LNCaP clone FGC (cell line): ENCODE measurements around the gene LRRC4C.
A peak's percentile ranks its signal among the peaks of the same experiment; 100 is the strongest.

Experiments used
- DNase-seq: peaks from one replicate; pipeline ENCODE4 v3.0.0-alpha.2; 2011; ENCODE audit warnings: low read depth
- H3K4me3 ChIP-seq: 2 replicates; pipeline ENCODE4 v1.5.1; 2011; ENCODE audit warnings: mild to moderate bottlenecking, low read depth, low read length, control low read depth
- TF ChIP-seq, protein P1 (sequence below): IDR thresholded peaks from 2 replicates; pipeline ENCODE4 v1.5.1; 2012; ENCODE audit warnings: mild to moderate bottlenecking; ENCODE audit not compliant: control insufficient read depth, insufficient read depth; ENCODE audit errors: extremely low read depth

The LRRC4C gene

DNA sequence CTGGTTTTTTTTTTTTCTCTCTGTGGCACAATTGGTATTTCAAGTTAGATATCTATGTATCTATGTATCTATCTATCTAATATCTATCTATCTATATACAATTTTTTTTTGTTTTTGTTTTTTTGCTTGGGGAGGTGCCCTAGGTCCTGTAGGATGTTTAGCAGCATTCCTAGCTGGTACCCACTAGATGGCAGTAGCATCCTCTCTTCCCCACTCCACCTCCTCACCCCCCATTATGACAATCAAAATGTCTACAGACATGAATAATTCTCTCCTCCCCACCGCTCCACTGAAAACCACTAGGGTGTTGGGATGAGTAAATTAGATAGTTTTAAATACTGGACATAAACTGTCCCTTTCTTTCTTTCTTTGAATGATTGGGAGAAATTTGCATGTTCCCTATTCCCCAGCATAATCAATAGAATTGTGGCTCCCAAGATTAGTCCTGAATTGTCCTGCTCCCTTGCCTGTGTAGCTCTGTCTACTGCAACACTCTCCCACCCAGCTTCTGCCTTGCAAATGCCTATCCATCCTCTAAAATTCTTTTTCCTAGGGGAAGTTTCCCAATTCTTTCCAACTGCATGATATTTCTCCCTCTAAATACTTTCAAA lies 1152.4 kb downstream of the LRRC4C start:
- TF ChIP-seq, protein P1, sequence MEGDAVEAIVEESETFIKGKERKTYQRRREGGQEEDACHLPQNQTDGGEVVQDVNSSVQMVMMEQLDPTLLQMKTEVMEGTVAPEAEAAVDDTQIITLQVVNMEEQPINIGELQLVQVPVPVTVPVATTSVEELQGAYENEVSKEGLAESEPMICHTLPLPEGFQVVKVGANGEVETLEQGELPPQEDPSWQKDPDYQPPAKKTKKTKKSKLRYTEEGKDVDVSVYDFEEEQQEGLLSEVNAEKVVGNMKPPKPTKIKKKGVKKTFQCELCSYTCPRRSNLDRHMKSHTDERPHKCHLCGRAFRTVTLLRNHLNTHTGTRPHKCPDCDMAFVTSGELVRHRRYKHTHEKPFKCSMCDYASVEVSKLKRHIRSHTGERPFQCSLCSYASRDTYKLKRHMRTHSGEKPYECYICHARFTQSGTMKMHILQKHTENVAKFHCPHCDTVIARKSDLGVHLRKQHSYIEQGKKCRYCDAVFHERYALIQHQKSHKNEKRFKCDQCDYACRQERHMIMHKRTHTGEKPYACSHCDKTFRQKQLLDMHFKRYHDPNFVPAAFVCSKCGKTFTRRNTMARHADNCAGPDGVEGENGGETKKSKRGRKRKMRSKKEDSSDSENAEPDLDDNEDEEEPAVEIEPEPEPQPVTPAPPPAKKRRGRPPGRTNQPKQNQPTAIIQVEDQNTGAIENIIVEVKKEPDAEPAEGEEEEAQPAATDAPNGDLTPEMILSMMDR: peak; percentile 68
- DNase-seq: no peak
- no peak overlapping the region for H3K4me3 ChIP-seq

GRCh38 chr11:40302669-40303068 lies 1156.8 kb downstream of the LRRC4C start:
- no peak overlapping the region for H3K4me3 ChIP-seq
- DNase-seq: no peak
- TF ChIP-seq, protein P1: no peak

DNA sequence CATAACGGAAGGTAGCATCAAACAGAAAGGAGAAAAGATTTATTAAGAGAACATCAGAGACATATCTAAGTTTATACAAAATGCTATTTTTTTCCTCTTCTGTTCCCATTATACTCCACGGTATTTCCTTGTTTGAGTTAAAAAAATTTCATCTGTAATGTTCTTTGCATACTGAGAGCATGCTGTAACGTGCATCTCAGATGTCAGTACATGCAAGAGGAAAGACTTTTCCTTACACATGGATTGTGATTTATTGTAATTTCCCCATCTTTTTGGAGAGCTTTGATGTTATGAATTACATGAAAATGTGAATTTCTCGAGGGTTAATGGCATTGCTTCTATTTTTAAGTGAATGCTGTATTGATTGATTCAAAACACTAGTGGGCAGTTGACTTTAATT lies 1164.0 kb downstream of the LRRC4C start:
- no peak overlapping the region for H3K4me3 ChIP-seq
- no peak for DNase-seq
- TF ChIP-seq, protein P1: no peak

DNA sequence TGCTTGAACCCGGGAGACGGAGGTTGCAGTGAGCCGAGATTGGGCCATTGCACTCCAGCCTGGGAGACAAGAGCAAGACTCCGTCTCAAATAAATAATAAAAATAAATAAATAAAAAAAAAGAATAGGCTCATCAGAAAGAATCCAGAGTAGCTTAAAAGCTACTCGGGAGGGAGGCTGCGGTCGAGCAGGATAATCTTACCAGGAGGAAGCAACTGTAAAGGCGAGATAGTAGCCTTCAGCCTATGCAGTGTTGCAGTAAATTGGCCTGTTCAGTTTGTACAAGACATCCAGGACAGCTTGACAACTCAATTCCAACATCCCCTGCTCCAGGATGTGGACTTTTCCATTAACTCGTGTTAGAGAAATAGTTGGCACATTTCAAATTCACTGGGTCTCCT lies 1164.7 kb downstream of the LRRC4C start:
- TF ChIP-seq, protein P1: no peak
- DNase-seq: no peak
- no peak overlapping the region for H3K4me3 ChIP-seq

- no peak for DNase-seq
- TF ChIP-seq, protein P1: no peak
- H3K4me3 ChIP-seq: no peak overlapping the region; the same call in 1 of the 2 replicates
Observed at GRCh38 chr11:40294349-40294735, 1165.1 kb downstream of the LRRC4C start.

- TF ChIP-seq, protein P1: peak; percentile 95
- peak overlapping the region; percentile 58 for H3K4me3 ChIP-seq
- peak; percentile 56 for DNase-seq
Observed at GRCh38 chr11:40293655-40294348, 1165.7 kb downstream of the LRRC4C start.
